GM18498 (cell line): Measurements from ENCODE around the gene GALNT15.

Source experiments
- ATAC-seq: cut with Tn5 transposase; IDR thresholded peaks from one replicate; pipeline ENCODE4 v1.9.1; 2021; ENCODE audit warnings: mild to moderate bottlenecking, moderate library complexity; ENCODE audit not compliant: unreplicated experiment

The GALNT15 gene, protein sequence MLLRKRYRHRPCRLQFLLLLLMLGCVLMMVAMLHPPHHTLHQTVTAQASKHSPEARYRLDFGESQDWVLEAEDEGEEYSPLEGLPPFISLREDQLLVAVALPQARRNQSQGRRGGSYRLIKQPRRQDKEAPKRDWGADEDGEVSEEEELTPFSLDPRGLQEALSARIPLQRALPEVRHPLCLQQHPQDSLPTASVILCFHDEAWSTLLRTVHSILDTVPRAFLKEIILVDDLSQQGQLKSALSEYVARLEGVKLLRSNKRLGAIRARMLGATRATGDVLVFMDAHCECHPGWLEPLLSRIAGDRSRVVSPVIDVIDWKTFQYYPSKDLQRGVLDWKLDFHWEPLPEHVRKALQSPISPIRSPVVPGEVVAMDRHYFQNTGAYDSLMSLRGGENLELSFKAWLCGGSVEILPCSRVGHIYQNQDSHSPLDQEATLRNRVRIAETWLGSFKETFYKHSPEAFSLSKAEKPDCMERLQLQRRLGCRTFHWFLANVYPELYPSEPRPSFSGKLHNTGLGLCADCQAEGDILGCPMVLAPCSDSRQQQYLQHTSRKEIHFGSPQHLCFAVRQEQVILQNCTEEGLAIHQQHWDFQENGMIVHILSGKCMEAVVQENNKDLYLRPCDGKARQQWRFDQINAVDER

DNA sequence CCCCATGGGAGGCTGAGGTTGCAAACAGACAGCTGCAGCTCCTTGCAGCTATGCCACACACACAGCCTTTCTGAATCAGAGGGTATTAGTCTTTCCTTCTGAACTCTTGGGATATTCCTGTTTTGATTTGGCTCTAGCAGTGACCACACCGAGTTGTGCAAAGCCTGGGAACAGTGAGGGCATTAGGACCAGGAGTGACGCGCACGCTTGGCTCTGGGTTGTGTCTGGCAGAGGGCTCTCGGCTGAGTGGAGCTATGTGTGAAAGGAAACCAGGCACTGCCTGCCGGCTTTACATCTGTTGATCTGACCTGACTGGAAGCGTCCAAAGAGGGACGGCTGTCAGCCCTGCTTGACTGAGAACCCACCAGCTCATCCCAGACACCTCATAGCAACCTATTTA, at the start of gene GALNT15:
GALNT15 (plus strand) TSS at position 292 of the 400 bp plus-strand sequence. CDS start 472 bp downstream, outside the sequence.
- no peak for ATAC-seq

- no peak for ATAC-seq
These were observed 47.8 kb upstream of the GALNT15 start for GRCh38 chr3:16126634-16127033.

- no peak for ATAC-seq
These were observed 47.2 kb upstream of the GALNT15 start for GRCh38 chr3:16127249-16127648.

GRCh38 chr3:16130066-16130465, 44.4 kb upstream of the GALNT15 start:
- ATAC-seq, result no peak

DNA sequence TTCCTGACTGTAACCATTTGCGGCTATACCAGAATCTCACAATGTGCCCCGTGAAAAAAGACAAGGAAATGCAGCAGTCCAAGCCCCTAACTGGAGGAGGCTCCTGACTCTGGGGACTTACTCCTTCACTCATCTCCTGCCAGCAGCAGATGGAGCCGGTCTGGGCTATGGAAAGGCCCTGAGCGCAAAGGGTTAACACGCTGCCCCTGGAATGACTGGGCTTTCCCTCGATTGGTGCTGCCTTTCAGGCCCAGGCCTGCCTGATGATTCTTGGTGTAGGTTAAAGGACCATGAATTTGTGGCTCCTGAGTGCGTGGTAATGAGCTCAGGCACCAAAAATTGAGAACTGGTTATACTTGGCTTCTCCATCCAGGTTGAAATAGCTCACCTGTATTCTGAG, 42.3 kb upstream of the GALNT15 start:
- no peak for ATAC-seq

- ATAC-seq, result no peak
These were observed 41.6 kb upstream of the GALNT15 start for GRCh38 chr3:16132928-16133327.

DNA sequence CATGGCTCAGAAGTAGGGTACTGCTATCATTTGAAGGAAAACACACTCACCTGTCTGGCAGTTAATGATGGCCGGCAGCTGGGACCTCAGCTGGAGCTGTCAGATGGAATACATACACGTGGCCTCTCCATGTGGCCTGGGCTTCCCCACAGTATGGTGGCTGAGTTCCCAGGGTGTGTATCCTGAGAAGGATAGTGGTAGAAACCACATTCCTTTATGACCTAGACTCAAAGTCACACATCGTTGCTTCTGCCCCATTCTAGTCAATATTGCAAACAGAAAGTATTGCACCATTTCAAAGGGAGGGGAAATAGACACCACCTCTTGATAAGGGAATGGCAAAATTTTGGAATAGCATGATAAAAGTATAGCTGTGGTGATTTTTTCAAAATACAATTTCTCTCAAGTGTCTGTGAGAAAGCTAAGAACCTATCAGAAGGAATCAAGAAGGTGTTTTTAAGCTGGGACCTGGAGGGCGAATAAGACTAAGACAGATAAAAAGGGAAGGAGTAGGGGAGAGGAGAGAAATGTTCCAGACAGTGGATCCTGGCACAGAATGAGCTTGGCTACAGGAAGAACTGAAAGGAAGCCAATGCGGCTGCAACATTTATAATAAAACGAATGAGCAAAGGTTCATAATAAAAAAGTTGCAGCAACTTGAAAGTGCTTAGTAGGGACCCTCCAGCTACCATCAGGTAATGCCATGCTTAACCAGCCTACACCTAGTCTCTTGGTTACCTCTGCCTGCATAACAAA, 40.1 kb upstream of the GALNT15 start:
- ATAC-seq, result no peak

DNA sequence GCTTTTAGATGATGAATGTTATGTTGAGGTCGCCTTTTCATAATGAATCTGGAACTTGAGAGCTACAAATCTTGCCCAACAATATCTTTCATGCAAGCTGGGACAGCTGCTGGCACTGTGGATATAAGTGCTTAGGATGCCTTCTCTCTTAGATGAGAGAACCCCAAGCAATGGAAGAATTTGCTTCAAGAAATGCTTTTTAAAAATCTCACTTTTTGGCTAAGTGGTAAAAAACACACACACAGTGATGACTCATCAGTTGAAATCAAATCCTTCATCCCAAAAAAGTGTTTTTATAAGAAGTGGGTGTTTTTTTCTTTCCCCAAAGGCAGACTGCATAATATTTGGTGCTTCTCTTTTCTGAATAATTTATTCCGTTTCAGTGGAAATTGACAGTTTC, 38.4 kb upstream of the GALNT15 start:
- ATAC-seq, result no peak

DNA sequence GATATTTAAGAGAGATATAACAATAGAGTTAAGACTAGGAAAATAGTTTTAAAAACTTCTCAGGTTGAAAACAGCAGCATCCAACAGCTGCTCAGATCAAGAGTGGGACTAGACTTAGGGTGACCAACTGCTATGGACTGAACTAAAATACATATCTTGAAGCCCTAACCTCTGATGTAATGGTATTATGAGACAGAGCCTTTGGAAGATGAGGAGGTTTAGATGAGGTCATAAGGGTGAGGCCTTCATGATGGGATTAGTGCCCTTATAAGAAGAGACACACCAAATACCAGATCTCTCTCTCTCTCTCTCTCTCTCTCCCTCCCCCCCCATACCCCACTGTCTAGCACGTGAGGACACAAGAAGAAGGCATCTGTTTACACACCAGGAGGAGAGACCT, 37.4 kb upstream of the GALNT15 start:
- ATAC-seq, result no peak

GRCh38 chr3:16137977-16138376, 36.5 kb upstream of the GALNT15 start:
- no peak for ATAC-seq

- ATAC-seq, result no peak
These were observed 34.2 kb upstream of the GALNT15 start for GRCh38 chr3:16140116-16140893.

DNA sequence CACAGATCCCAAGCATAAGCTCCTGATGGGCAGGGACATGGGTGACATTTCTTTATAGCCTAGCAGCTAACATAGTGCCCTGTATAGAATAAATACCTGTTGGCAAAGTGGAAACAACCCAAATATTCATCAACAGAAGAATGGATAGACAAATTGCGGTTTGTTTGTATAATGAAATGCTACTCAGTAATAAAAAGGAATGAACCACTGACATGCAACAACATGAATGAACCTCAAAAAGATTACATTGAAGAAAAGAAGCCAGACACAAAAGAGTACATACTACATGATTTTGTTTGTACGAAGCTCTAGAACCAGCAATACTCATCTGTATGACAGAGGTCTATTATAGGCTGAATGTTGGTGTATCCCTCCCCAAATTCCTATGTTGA, 33.6 kb upstream of the GALNT15 start:
- ATAC-seq, result no peak

GRCh38 chr3:16142350-16143025, 32.0 kb upstream of the GALNT15 start:
- ATAC-seq, result no peak

- ATAC-seq, result no peak
These were observed 30.5 kb upstream of the GALNT15 start for GRCh38 chr3:16143861-16144447.

DNA sequence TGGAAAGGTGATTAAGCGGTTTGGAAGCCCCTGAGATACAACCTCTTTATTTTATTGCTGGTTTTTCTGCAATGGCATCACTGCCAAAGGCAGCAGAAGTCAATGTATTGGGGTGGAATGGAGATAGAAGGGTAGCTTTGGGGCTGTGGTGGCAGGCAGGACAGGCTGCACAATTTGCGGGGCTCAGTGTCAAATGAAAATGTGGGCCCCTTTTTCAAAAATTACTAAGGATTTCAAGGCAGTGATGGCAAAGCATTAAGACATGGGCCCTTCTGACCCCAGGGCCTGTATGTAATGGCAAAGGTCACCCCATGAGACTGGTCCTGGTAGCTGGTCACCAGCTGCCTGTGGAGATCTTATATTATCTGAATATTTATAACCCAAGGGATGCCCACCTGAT, 29.3 kb upstream of the GALNT15 start:
- ATAC-seq, result no peak

- ATAC-seq, result no peak
These were observed 28.3 kb upstream of the GALNT15 start for GRCh38 chr3:16146015-16146730.

DNA sequence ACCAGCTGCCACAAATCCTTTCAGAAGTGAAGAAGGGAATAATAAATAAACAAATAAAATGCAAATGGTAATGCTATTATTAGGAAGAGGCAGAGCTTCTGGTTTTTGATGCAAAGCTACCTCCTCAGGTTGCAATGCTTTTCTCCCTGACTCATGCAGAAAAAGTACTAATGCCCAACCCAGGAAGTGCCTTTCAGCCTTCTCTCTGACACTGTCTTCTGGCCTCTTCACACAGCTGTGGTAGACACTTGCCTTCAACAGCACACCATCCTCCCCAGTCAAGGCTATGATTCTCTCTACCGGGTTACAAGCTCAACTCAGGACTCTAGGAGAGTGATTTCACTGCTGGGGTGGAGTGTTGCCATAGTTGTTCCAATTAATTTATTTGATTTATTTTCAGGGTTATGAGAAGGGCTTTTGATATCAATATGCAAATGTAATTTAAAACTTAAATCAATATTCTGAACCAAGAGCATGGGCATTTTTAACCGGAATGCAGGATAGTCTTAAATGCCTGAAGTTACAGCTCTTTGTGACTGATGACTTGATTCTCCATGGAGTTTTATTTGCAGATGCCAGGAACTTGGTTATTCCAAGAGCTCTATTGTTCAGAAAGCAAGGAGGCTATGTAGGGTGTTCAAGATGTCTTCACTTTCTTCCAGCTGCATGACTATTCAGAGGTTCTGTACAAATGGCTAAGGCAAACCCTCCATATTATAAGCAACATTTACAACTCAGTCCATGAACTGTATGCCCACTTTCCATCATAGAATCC, 27.1 kb upstream of the GALNT15 start:
- no peak for ATAC-seq

- no peak for ATAC-seq
These were observed 26.3 kb upstream of the GALNT15 start for GRCh38 chr3:16148213-16148612.

GRCh38 chr3:16148783-16149182, 25.7 kb upstream of the GALNT15 start:
- no peak for ATAC-seq
